Measurements from ENCODE around the gene MYO1G.
A peak's percentile ranks its signal among the peaks of the same experiment; 100 is the strongest.
"Not testable (repeated sequence)": the region's sequence is repeated elsewhere in the genome, so short reads cannot be mapped to it uniquely, and the experiment has no call there.

Gene MYO1G

GRCh38 chr7:44992004-44992795, 13.4 kb upstream of the MYO1G start:
- not testable (repeated sequence) for ATAC-seq

- 0 out of 2 replicates have a peak, but pooled peaks have one; percentile 35 for TF ChIP-seq SNAI2 (CRISPR knock-in tag; IDR thresholded peaks at IDR 0.05)
- no peak for TF ChIP-seq ZNF70 (CRISPR knock-in tag; IDR thresholded peaks at IDR 0.05)
- peak; percentile 50 for TF ChIP-seq ISL1 (CRISPR knock-in tag; IDR thresholded peaks at IDR 0.05)
- TF ChIP-seq ZFP3 (CRISPR knock-in tag; IDR thresholded peaks at IDR 0.05) = 0 out of 2 replicates have a peak, but pooled peaks have one; percentile 65
- no peak for ATAC-seq
Observed at GRCh38 chr7:44990109-44991023, 11.6 kb upstream of the MYO1G start.

GRCh38 chr7:44989132-44989531, 10.3 kb upstream of the MYO1G start:
- TF ChIP-seq ZNF8 (CRISPR knock-in tag; IDR thresholded peaks at IDR 0.05) (no peak), ZFP3 (CRISPR knock-in tag; IDR thresholded peaks at IDR 0.05) (no peak), SNAI2 (CRISPR knock-in tag; IDR thresholded peaks at IDR 0.05) (no peak), OSR1 (CRISPR knock-in tag; IDR thresholded peaks at IDR 0.05) (no peak), ZNF565 (CRISPR knock-in tag; conservative IDR thresholded peaks at IDR 0.05; ENCODE audit: low read depth) (no peak), ZFP30 (CRISPR knock-in tag; IDR thresholded peaks at IDR 0.05) (no peak), RARB (CRISPR knock-in tag; IDR thresholded peaks at IDR 0.05) (no peak), PPARA (CRISPR knock-in tag; IDR thresholded peaks at IDR 0.05; ENCODE audit: borderline replicate concordance) (no peak)
- TF ChIP-seq, protein P1, sequence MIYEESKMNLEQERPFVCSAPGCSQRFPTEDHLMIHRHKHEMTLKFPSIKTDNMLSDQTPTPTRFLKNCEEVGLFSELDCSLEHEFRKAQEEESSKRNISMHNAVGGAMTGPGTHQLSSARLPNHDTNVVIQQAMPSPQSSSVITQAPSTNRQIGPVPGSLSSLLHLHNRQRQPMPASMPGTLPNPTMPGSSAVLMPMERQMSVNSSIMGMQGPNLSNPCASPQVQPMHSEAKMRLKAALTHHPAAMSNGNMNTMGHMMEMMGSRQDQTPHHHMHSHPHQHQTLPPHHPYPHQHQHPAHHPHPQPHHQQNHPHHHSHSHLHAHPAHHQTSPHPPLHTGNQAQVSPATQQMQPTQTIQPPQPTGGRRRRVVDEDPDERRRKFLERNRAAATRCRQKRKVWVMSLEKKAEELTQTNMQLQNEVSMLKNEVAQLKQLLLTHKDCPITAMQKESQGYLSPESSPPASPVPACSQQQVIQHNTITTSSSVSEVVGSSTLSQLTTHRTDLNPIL (CRISPR knock-in tag; IDR thresholded peaks at IDR 0.05; ENCODE audit: low read depth) = no peak
- no peak for ATAC-seq

DNA sequence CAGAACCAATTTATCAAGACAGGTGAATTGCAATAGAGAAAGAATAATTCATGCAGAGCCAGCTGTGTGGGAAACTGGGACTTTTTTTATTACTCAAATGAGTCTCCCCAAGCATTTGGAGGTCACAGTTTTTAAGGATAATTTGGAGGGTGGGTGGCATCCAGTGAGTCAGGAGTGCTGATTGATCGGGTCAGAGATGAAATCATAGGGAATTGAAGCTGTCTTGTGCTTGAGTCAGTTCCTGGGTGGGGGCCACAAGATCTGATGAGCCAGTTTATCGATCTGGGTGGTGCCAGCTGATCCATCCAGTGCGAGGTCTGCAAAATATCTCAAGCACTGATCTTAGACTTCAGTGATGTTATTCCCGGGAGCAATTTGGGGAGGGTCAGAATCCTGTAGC, 9.9 kb upstream of the MYO1G start:
- no peak for TF ChIP-seq TOX (CRISPR knock-in tag; IDR thresholded peaks at IDR 0.05; ENCODE audit: borderline replicate concordance)
- TF ChIP-seq PPARA (CRISPR knock-in tag; IDR thresholded peaks at IDR 0.05; ENCODE audit: borderline replicate concordance) = no peak
- no peak for TF ChIP-seq CSDC2 (CRISPR knock-in tag; IDR thresholded peaks at IDR 0.05)
- no peak for TF ChIP-seq ZFP30 (CRISPR knock-in tag; IDR thresholded peaks at IDR 0.05)
- no peak for TF ChIP-seq ZNF70 (CRISPR knock-in tag; IDR thresholded peaks at IDR 0.05)
- TF ChIP-seq TSHZ2 (CRISPR knock-in tag; IDR thresholded peaks at IDR 0.05) = no peak
- no peak for TF ChIP-seq GLIS3 (CRISPR knock-in tag; IDR thresholded peaks at IDR 0.05)
- TF ChIP-seq ZNF565 (CRISPR knock-in tag; conservative IDR thresholded peaks at IDR 0.05; ENCODE audit: low read depth) = no peak
- TF ChIP-seq POU6F1 (CRISPR knock-in tag; IDR thresholded peaks at IDR 0.05; ENCODE audit: borderline replicate concordance, low read depth) = no peak
- no peak for TF ChIP-seq TCF4 (CRISPR knock-in tag; IDR thresholded peaks at IDR 0.05; ENCODE audit: borderline replicate concordance)
- no peak for TF ChIP-seq OSR1 (CRISPR knock-in tag; IDR thresholded peaks at IDR 0.05)
- no peak for TF ChIP-seq ZC3H10 (CRISPR knock-in tag; IDR thresholded peaks at IDR 0.05)
- ATAC-seq = no peak

- ATAC-seq = no peak
- TF ChIP-seq TCF4 (CRISPR knock-in tag; IDR thresholded peaks at IDR 0.05; ENCODE audit: borderline replicate concordance) (no peak), OSR1 (CRISPR knock-in tag; IDR thresholded peaks at IDR 0.05) (no peak)
Observed at GRCh38 chr7:44987996-44988395, 9.2 kb upstream of the MYO1G start.

All from SK-N-SH treated with all-trans-retinoic acid at 6 μM for 48 hours (cell line).